HG03457 (cell line): ENCODE data around the gene MACF1.

Source experiments
- ATAC-seq: cut with Tn5 transposase; IDR thresholded peaks from one replicate; pipeline ENCODE4 v1.9.1; 2021; ENCODE audit warnings: moderate number of reproducible peaks; ENCODE audit not compliant: unreplicated experiment

Gene MACF1

DNA sequence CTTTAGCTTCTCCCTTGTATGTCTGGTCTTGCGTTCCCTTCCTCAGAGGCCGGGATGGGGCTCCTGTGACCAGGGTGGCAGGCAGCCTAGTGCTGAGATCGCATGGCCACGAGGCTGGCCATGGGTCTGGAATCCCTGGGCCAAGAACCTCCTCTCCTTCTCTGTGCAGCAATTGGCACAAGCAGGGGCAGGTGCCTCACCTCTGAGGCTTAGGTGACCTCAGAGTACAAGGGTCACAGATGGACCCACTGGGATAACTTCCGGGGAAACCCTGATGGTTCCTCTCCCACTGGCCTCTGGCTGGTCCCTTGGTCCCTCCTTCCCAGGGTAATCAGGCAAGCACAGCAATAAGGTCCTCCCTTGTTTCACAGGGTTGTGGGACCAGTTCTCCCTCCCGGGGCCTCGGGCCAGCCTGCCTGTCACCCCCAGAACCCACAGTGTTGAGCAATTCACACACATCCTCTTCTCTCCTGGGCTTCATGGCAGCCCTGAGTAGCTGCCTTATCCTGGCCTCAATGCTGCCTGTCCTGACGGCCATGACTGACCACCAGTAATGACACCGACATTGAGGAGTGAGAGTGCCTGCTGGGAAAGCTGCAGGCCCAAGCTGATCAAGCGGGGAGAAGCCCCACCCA, 325.5 kb downstream of the MACF1 start:
- no peak for ATAC-seq

DNA sequence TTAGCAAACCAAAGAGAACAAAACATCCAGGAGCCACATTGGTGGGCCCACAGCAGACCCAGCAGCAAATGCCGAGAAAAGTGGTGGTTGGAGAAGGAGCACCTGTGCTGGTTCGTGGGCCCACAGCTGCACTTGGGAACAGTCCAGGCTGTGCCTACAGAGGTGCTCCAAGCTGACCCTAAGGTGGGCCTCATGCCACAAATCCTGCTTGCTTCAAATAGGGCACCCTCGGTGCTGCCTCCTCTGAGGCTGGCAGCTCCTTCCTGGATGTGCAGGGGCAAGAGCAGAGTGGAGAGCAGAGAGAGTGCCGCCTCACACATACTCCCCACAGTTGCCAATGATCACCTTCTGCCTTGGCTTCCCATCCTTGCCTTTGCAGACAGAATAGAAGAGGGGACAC, 327.0 kb downstream of the MACF1 start:
- no peak for ATAC-seq

DNA sequence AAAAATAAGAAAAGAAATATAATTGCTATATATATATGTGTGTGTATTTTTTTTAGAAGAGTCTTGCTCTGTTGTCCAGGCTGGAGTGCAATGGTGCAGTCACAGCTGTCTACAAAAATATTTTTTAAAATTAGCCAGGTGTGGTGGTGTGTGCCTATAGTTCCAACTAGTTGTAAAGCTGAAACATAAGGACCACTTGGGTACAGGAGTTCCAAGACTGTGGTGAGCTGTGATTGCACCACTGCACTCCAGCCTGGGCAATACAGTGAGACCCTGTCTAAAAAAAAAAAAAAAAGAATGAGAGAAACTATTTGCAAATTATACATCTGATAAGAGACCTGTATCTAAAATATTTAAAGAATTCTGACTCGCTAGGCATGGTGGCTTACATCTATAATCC, 328.9 kb downstream of the MACF1 start:
- no peak for ATAC-seq
